ENCODE data around the gene KCNQ1. TPM values are rescaled to one million over a fixed set of nuclear protein-coding genes. Genes with fewer than 3 reads are reported as not detected.
"Not testable (repeated sequence)": the region's sequence is repeated elsewhere in the genome, so short reads cannot be mapped to it uniquely, and the experiment has no call there.

KCNQ1 gene
- total RNA-seq, 1 donor from 2014 or later: 0.13 TPM

DNA sequence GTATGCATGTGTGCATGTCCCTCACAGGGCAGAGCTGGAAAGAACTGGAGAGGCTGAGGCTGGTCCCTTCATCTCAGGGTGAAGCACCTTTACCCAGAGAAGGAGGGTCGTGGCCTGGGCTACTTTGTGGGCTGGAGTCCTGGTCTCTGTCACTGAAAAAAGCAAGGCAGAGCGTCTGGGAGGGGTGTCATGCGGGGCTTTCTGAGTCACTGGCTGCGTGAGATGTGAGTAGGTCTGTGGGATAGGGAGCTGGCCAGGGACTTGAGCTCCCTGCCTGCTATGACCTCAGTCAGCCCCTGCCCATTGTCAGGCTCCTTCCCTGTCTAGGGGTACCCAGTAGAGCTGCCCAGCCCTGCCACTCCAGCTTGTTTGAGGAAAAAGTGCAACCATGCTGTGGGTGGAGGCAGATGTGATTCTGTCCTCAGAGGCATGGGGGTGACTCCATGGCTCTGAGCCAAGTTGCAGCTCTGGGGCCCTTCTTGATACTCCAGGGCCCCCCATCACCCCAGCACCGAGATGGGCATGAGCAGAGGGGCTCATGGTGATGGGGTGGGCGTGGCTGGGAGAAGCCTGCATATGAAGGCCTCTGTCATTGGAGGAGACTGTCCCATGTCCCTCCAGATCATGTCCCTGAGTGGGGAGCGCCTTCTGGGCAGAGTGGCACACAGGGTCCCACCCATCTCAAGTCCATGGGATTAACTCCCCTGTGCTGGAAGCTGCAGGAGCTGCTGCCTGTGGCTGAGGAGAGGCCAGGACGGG lies 27.8 kb downstream of the KCNQ1 start:
- DNase-seq (ENCODE audit: low read depth in 2 of 2): no peak

GRCh38 chr11:2473361-2474058 lies 28.7 kb downstream of the KCNQ1 start:
- no peak for DNase-seq (ENCODE audit: low read depth in 2 of 2)

DNA sequence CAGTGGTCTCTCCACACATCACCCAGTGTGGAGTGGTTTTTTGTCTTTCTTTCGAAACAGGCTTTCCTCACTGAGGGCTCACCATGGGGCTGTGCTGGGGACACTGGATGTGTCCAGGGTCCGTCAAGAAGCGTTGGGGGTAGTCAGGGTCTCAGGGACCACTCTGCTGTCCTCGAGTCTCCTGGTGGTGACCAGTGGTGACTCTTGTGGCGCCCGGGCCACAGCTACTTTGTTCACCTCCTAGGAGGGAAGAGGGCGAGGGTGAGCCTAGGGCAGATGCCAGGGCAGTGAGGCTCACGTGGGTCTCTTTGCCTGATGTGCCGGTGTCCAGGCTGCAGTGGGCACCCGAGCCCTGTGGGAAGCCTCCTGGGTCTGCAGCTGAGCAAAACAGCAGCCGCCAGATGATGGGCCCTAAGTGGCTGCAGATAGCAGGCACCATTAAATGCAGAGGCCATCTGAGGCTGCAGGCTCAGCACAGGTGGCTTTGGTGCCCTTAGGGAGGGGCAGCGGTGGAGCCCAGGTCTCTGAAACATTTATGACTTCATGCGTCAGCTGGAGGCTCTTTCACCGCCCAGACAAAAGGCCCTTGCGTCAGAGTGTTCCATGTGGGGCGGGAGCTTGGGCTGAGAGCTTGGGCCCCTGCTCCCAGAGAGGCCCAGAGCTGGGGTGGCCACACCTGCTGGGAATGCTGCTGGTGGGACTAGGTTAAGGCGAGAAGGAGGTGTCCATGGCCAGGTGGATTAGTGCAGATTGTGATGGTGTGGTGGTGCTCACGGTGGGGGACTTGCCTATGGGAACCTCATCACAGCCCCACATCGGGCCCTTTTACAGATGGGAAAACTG lies 29.5 kb downstream of the KCNQ1 start:
- no peak for DNase-seq (ENCODE audit: low read depth in 2 of 2)

DNA sequence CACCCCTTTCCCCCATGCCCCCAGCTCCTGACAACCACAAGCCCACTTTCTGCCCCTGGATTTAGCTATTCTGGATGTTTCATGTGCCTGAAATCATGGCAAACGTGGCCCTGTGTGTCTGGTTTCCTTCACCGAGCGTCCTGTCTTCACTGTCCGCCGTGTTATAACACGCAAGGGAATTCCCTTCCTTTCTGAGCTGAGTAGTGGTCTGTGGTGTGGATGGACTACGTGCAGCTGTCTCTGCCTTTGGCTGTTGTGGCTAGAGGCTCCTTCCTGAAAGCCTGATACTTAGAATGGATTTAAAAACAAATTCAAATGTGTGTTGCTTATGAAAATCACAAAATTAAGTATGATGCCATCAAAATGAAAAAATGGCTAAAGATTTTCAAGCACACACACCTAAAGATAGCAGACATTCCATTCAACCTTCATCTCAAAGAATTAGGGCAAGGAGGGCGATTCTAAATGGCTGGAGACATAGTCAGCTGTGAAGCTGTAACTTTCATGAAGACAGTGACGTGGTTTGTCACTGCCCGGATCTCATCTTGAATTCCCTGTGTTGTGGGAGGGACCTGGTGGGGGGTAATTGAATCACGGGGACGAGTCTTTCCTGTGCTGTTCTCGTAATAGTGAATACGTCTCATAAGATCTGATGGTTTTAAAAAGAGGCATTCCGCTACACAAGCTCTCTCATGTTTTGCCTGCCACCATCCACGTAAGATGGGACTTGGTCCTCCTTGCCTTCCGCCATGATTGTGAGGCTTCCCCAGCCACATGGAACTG lies 30.5 kb downstream of the KCNQ1 start:
- no peak for DNase-seq (ENCODE audit: low read depth in 2 of 2)

GRCh38 chr11:2477254-2477653 lies 32.4 kb downstream of the KCNQ1 start:
- DNase-seq (ENCODE audit: low read depth in 2 of 2): no peak

GRCh38 chr11:2477936-2478335 lies 33.1 kb downstream of the KCNQ1 start:
- no peak for DNase-seq (ENCODE audit: low read depth in 2 of 2)

DNA sequence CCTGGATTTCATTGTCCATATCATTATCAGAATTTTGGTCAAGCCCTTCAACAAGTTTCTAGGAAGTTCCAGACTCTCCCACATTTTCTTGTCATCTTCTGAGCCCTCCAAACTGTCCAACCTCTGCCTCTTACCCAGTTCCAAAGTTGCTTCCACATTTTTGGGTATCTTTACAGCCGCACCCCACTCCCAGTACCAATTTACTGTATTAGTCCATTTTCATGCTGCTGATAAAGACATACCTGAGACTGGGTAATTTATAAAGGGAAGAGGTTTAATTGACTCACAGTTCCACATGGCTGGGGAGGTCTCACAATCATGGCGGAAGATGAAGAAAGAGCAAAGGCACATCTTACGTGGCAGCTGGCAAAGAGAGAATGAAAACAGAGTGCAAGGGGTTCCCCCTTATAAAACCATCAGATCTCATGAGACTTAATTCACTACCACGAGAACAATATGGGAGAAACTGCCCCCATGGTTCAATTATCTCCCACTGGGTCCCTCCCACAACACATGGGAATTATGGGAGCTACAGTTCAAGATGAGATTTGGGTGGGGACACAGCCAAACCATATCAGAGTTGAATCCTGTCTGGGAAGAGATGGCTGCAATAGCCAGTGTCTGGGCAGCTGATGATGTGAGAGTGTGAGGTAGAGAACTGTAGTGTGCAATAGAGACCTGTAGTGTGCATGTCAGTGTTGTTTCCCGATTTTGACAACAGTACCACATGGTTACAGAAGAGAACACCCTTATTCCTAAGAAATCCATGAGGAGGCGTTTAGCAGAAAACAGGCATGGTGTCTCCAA lies 35.5 kb downstream of the KCNQ1 start:
- not testable (repeated sequence) for DNase-seq (ENCODE audit: low read depth in 2 of 2)

- DNase-seq (ENCODE audit: low read depth in 2 of 2): no peak
Measured at GRCh38 chr11:2480874-2481220, 36.0 kb downstream of the KCNQ1 start.

DNA sequence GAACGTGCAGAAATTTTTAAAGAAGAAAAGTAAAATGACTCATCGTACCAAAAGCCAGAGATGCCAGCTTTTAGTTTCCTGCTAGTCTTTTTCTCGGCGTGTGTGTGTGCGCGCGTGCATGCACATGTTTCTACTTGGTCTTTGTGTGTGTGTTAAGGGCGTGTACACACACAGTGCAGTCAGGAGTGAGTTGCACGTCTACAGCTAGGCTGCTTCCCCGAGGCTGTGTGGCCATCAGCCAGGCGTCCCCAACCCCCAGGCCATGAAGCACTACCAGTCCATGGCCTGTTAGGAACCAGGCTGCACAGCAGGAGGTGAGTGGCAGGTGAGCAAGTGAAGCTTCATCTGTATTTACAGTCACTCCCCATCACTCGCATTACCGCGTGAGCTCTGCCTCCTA lies 36.4 kb downstream of the KCNQ1 start:
- no peak for DNase-seq (ENCODE audit: low read depth in 2 of 2)

DNA sequence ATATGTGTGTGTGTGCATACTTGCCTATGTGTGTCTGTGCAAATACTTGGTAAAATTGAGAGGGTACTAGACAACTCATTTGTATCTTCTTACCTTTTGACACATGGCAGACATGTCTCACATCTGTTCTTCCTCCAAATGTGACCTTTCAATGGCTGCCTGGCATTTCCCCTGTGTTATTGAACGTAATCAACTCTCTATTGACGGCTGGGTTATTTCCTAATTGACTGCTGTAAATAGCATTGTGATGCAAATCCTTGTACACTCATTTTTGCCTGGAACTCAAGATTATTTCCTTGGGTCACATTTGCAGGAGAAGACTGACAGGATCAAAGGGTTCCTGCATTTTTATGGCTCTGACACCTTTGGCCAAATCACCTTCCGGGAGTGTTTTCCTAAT lies 37.4 kb downstream of the KCNQ1 start:
- DNase-seq (ENCODE audit: low read depth in 2 of 2): no peak

DNA sequence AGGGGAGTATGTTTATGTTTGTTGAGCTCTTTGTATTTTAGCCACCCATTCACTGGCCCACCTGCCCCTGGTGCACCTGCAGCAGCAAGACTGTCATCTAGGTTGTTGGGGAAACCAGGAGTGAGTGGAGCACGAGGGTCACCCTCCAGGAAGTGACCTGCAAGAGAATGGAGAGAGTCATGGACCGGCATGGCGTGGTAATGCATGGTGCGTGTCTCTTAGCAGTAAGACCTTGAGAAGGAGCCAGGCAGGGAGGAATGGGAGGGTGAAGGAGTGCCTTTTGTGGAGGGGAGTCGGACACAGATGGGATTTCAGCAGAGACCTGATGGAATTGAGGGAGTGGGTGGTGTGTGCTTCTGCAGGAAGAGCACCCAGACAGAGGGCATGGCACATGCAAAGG lies 37.9 kb downstream of the KCNQ1 start:
- no peak for DNase-seq (ENCODE audit: low read depth in 2 of 2)

DNA sequence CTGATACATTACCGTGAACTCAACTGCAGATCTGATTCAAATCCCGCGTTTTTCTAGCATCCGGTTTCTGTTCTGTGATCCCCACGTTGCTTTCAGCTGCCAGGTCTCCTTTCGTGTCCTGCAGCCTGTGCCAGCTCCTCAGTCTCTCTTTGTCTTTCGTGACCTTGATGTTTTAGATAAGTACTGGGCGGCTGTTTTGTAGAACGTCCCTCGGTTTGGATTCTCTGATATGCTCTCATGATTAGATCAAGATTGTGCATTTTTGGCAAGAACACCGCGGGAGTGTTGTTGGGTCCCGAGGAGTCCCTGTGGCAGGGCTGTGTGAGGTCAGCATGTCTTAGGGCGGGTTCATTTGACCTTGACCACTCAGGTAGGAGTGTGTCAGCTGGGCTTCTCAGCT lies 38.6 kb downstream of the KCNQ1 start:
- no peak for DNase-seq (ENCODE audit: low read depth in 2 of 2)

- DNase-seq (ENCODE audit: low read depth in 2 of 2): no peak
Measured at GRCh38 chr11:2484576-2485125, 39.8 kb downstream of the KCNQ1 start.

- DNase-seq (ENCODE audit: low read depth in 2 of 2): no peak
Measured at GRCh38 chr11:2488004-2488403, 43.2 kb downstream of the KCNQ1 start.

DNA sequence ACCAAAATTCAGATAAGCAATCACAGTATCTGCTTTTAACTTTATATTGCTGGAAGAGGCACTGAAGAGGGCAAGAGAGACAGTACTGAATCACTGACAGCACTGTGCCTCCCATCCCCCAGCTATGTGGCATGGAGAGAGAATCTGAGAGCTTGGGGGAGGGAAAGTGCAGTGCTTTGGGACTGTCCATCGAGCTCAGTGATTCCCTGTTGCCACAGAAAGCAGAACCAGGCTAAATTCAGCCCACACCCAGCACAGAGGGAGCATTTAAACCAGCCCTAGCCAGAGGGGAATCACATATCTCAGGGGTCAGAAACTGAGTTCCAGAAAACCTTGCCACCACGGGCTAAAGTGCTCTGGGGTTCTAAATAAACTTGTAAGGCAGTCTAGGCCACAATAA lies 44.3 kb downstream of the KCNQ1 start:
- DNase-seq (ENCODE audit: low read depth in 2 of 2): no peak

DNA sequence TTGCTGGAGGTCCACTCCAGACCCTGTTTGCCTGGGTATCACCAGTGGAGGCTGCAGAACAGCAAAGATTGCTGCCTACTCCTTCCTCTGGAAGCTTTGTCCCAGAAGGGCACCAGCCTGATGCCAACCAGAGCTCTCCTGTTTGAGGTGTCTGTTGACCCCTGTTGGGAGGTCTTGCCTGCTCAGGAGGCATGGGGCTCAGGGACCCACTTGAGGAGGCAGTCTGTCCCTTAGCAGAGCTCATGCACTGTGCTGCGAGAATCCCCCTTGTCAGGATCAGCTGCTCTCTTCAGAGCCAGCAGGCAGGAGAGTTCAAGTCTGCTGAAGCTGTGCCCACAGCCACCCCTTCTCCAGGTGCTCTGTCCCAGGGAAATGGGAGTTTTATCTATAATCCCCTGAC lies 53.1 kb downstream of the KCNQ1 start:
- not testable (repeated sequence) for DNase-seq (ENCODE audit: low read depth in 2 of 2)

DNA sequence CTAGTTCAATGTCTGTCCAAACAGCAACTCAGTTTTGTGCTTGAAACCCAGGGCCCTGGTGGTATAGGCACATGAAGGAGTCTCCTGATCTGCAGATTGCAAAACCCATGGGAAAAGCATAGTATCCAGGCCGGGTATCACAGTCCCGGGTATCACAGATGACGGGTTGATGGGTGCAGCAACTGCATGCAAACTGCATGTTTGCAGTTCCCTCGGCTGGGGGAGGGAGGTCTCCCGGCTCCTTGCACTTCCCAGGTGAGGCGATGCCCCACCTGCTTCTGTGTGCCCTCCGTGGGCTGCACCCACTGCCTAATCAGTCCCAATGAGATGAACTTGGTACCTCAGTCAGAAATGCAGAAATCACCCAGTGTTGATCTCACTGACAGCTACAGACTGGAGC lies 53.9 kb downstream of the KCNQ1 start:
- DNase-seq (ENCODE audit: low read depth in 2 of 2): no peak

DNA sequence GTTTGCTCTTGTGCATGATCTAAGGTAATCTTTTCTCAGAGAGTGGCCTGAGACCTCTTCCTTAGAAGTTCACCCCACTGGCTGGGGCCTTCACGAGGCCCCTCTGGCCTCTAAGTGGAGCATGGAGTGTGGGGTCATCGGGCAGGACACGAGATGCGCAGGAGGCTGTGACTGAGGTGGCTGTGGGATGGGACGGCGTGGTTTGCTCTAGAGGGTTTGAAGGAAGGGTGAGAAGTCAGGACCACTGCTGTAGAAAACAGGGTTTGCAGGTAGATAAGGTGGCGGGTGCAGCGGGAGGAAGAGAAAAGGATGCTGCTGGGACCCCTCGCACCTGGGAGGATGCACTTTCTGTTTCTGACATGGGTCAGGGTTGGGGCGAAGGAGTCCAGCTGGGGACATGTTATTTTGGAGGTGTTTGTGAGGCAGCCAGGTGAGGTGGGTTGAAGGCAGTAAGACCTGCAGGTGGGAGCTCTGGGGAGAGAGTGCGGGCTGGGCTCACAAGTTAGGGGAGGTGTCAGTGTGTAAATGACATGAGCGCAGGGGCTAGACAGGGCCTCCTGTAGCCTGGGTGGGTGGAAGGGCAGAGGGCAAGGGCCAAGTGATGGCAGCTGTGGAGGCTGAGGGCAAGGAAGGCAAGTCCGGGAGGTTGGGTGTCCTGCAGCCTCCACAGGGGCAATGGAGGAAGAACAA lies 62.5 kb downstream of the KCNQ1 start:
- DNase-seq (ENCODE audit: low read depth in 2 of 2): no peak

DNA sequence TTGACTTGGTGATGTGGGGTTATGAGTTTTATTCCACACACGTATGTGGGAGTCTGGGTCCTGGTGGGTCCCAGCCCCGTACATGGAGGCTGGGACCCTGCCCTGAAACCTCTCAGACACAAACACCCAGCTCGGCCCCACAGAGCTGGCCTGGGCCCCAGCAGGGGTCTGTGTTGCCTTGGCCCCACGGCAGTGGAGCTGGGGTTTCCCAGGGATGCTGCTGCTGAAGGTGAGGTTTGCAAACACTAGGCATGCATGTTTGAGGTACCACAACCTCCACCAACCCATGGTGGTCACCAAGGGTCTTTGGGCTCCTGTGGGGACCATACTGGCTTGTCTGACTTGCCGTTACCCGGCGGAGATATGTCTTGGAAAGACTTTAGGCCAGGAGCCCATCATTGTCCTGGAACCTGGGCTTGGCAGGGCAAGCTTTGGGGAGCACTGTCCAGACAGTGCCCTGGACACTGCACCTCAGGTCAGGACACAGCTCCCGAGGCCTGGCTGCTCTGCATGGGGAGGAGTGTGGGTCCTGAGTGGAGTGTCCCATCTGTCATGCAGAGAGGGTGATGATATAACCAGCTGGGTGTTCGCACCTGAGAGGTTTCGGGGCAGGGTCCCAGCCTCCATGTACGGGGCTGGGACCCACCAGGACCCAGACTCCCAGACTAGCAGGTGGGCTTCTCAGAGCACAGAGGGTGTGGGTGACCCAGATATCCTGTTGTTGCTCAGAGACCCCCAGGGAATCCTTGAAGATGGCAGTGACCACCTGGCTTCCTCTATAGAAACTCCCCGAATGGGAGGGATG lies 63.3 kb downstream of the KCNQ1 start:
- no peak for DNase-seq (ENCODE audit: low read depth in 2 of 2)

All from dermis microvascular lymphatic vessel endothelial cell (primary cell).